Measurements from ENCODE around the gene YARS2. TPM values are rescaled to one million over a fixed set of nuclear protein-coding genes. Genes with fewer than 3 reads are reported as not detected.
A peak's percentile ranks its signal among the peaks of the same experiment; 100 is the strongest.

YARS2 gene
- total RNA-seq, result 11.6 TPM
- long read RNA-seq, transcript YARS2-201 (5 exons, 2,122 nt), result major isoform, 12 of 15 reads
- long read RNA-seq, partial matches to known transcripts, result 2 of 15 reads
- long read RNA-seq, other reads (novel, unspliced or antisense), result 1 of 15 reads

DNA sequence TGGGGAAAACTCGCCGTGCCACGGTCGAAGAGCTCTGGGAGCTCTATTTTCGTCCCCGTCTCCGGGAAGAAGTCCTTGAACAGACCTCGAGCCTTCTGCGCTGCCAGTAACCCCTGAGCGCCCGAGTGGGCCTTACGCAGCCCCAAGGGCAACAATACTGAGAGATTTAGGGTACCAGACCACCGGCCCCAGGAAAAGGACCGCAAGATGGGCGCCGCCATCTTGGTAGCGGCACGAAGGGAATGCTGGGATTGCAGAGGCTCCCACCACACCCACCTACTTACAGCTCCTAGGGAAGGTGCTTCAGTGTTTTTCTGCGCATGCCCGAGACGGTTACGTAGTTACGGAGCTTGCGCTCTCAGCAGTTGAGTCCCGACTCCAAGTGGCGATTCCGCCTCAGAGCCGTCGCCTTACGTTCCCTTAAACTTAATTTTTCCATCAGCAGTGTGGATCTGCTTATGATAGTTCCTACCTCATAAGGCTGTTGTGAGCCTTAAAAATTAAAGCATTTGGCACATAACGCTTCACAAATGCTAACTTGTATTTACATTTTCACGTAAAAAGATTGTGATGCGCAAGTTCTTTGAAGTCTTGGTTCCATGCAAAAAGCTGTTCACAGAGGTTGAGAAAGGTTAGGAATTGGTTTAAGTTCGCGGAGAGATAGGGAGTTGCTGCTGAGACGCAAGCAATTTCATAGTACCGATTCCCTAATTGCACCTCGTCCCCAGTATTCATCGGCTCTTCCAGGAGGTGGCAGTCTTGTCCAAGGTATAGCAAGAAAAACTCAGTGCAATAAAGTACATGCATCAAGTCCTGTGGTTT is at the start of gene YARS2:
Gene YARS2, minus strand, starts transcription at position 244 of the 822 bp plus-strand sequence. Its CDS starts 23 bp downstream, at position 221.
- peak within 1 kb of the TSS; percentile 92 for H3K27ac ChIP-seq (replicated peaks)
- peak; percentile 85 for TF ChIP-seq CTCF (IDR thresholded peaks at IDR 0.05; ENCODE audit: borderline replicate concordance)
- no peaks in the 10 kb centered on the region for H3K9me3 ChIP-seq (replicated peaks)
- intact Hi-C loops (cut with micrococcal nuclease), result loop anchor here (5.0 kb wide), 1 partner anchor 1266 kb away; the partner anchor contains the start of gene ALG10
- peaks cover 30% of the 10 kb centered on the region for H3K4me1 ChIP-seq
- H3K4me3 ChIP-seq, result peak within 1 kb of the TSS; percentile 97
- peaks cover 1% of the 10 kb centered on the region for H3K27me3 ChIP-seq (ENCODE audit: low read depth)
- peaks cover 29% of the 10 kb centered on the region for H3K36me3 ChIP-seq
- DNase-seq, result peak; percentile 94

DNA sequence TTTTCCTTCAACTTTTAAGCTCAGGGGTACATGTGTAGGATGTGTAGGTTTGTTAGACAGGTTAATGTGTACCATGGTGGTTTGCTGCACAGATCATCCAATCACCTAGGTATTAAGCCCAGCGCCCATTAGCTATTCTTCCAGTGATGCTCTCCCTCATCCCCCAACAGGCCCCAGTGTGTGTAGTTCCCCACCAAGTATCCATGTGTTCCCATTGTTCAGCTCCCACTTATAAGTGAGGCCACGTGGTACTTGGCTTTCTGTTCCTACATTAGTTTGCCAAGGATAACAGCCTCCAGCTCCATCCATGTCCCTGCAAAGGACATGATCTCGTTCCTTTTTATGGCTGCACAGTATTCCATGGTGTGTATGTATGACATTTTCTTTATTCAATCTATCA is 48.6 kb upstream of the YARS2 start:
- intact Hi-C loops (cut with micrococcal nuclease), result no loop called here
- no peak for TF ChIP-seq CTCF (IDR thresholded peaks at IDR 0.05; ENCODE audit: borderline replicate concordance)
- no peak for DNase-seq
- H3K36me3 ChIP-seq, result peaks cover 38% of the 10 kb centered on the region
- no peak overlapping the region for H3K27ac ChIP-seq (replicated peaks)
- no peaks in the 10 kb centered on the region for H3K9me3 ChIP-seq (replicated peaks)
- H3K4me3 ChIP-seq, result no peak overlapping the region
- no peaks in the 10 kb centered on the region for H3K27me3 ChIP-seq (ENCODE audit: low read depth)
- peaks cover 19% of the 10 kb centered on the region for H3K4me1 ChIP-seq

DNA sequence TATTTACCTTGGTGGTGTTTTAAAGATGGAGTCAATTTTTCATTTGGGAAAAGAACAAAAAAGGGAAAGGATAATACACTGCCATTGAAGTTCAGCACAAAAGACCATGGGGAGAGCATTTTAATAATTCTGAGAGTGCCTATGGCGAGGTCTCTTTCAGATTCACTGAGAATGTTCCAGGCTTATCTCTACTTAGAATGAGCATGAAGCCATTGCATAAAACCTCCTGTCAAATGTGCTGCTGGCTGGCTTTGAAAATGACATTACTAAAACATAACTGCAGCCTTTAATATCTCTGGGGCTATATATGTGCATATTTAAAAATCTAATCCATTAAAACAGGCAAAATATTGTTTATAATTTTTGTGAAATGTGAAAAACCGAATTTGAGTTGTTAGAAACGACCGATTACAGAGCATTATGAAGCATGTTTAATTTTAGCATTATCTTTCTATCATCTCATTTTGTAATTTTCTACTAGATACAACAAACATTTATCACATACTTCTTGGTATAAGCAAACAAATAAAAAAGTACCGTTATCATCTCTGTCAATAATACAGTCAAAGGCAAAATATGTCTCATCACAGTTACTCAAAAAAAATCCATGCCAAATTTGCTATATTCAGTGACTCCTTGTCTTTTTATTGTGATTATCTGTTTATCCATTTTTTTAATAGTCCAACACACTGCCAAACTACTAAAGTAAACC is 45.7 kb upstream of the YARS2 start:
- H3K4me3 ChIP-seq, result no peak overlapping the region
- H3K4me1 ChIP-seq, result peaks cover 7% of the 10 kb centered on the region
- peaks cover 27% of the 10 kb centered on the region for H3K36me3 ChIP-seq
- TF ChIP-seq CTCF (IDR thresholded peaks at IDR 0.05; ENCODE audit: borderline replicate concordance), result no peak
- no peak overlapping the region for H3K27ac ChIP-seq (replicated peaks)
- H3K9me3 ChIP-seq (replicated peaks), result no peaks in the 10 kb centered on the region
- DNase-seq, result no peak
- no peaks in the 10 kb centered on the region for H3K27me3 ChIP-seq (ENCODE audit: low read depth)
- intact Hi-C loops (cut with micrococcal nuclease), result no loop called here

DNA sequence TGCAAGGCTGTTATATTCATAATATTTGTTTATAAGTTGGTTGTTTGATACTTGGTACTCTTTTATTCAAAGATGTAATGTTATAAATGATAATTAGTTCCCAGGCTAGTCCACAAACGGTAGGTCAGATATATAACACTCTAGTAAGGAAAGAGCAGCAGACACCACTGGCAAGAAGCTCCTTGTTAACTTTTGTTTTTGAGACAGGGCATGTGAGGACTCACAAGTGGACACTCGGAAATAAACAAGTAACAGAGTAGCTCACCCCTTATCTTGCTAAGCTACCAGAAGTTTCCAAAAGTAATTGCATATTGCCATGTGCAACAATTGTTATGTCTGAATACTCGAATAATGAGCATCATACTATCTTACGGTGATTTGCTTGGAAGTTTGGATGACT is 38.6 kb upstream of the YARS2 start:
- no peak for TF ChIP-seq CTCF (IDR thresholded peaks at IDR 0.05; ENCODE audit: borderline replicate concordance)
- Histone ChIP-seq H3K4me3 (no peak overlapping the region), H3K9me3 (replicated peaks) (no peaks in the 10 kb centered on the region), H3K36me3 (peaks cover 31% of the 10 kb centered on the region), H3K4me1 (peaks cover 21% of the 10 kb centered on the region), H3K27me3 (ENCODE audit: low read depth) (no peaks in the 10 kb centered on the region), H3K27ac (replicated peaks) (no peak overlapping the region)
- no peak for DNase-seq
- intact Hi-C loops (cut with micrococcal nuclease), result no loop called here

DNA sequence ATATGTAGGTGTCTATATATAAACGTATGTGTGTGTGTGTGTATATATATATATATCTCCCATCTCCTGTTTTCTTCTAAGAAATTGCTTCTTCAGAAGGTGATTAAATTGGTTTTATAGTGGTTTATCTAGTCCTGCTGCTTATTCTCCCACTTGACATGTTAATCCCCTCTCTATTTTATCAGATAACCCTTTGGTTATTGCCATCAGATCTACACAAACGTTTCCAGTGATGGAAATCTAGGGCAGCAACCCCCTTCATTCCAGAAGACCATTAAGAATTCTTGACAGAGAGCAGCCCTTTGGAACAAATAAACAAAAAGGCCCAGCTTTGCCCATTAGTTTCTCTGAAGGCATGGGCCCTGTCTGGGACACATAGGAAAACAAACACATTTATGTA is 34.2 kb upstream of the YARS2 start:
- H3K27me3 ChIP-seq (ENCODE audit: low read depth), result no peaks in the 10 kb centered on the region
- intact Hi-C loops (cut with micrococcal nuclease), result loop anchor here (10.0 kb wide), 1 partner anchor 125 kb away; no protein-coding TSS in a partner anchor
- no peak for TF ChIP-seq CTCF (IDR thresholded peaks at IDR 0.05; ENCODE audit: borderline replicate concordance)
- H3K27ac ChIP-seq (replicated peaks), result no peak overlapping the region
- no peak overlapping the region for H3K4me3 ChIP-seq
- H3K36me3 ChIP-seq, result peaks cover 24% of the 10 kb centered on the region
- peaks cover 7% of the 10 kb centered on the region for H3K4me1 ChIP-seq
- DNase-seq, result no peak
- H3K9me3 ChIP-seq (replicated peaks), result no peaks in the 10 kb centered on the region

All from left ventricle myocardium inferior (tissue), 1 donor.